Thoracic aorta (tissue), 2 donors: ENCODE data around the gene MYO1G. TPM values are rescaled to one million over a fixed set of nuclear protein-coding genes. Genes with fewer than 3 reads are reported as not detected.
"Not testable (repeated sequence)": the region's sequence is repeated elsewhere in the genome, so short reads cannot be mapped to it uniquely, and the experiment has no call there.

Experiments
- ATAC-seq: fragments of 150-250 bp; one replicate; pipeline ENCODE4 v1.8.0; 2017; ENCODE audit warnings: low read depth; ENCODE audit not compliant: insufficient number of reproducible peaks, low FRiP score
- DNase-seq: peaks from one replicate; pipeline ENCODE4 v3.0.0-alpha.2; 2020; ENCODE audit warnings: low spot score
- H3K27ac ChIP-seq, 2 donors: fragments of 200-600 bp; sonication (generic); 1 replicate in 1 of 2; 2 replicates in 1 of 2; pipeline ENCODE4 v1.5.1; 2016; ENCODE audit warnings: mild to moderate bottlenecking in 2 of 2, moderate library complexity in 2 of 2
- H3K27me3 ChIP-seq: fragments of 200-600 bp; sonication (generic); replicated peaks from 2 replicates; pipeline ENCODE4 v1.6.0; 2016; ENCODE audit warnings: mild to moderate bottlenecking; ENCODE audit not compliant: insufficient read depth
- H3K36me3 ChIP-seq: fragments of 200-600 bp; sonication (generic); one replicate; pipeline ENCODE4 v1.5.1; 2016
- H3K4me1 ChIP-seq, 2 donors: fragments of 200-600 bp; sonication (generic); 1 replicate in 1 of 2; 2 replicates in 1 of 2; pipeline versions ENCODE4 v1.5.1 to v1.6.0; 2016; ENCODE audit warnings: low read depth in 2 of 2, mild to moderate bottlenecking in 1 of 2; ENCODE audit not compliant: control insufficient read depth in 1 of 2
- H3K4me3 ChIP-seq: fragments of 200-600 bp; sonication (generic); 2 replicates; pipeline ENCODE4 v1.5.1; 2016; ENCODE audit warnings: mild to moderate bottlenecking
- H3K9me3 ChIP-seq: fragments of 200-600 bp; sonication (generic); 2 replicates; pipeline ENCODE4 v1.5.1; 2016
- total RNA-seq, 2 donors: library from RNA; depleted of rRNA; stranded (reverse); fragments of >200 nt; gene quantifications; one replicate each; pipeline versions ENCODE4 v1.1.0 to v1.2.3, GENCODE V29; 2016
- TF ChIP-seq, protein P1 (sequence below): fragments of 200-600 bp; sonication (generic); IDR thresholded peaks from one replicate; pipeline ENCODE4 v1.5.1; 2019; ENCODE audit warnings: antibody characterized with exemption

The MYO1G gene
- total RNA-seq, 2 donors from 2014 or later = 2.0 to 13.8 TPM

DNA sequence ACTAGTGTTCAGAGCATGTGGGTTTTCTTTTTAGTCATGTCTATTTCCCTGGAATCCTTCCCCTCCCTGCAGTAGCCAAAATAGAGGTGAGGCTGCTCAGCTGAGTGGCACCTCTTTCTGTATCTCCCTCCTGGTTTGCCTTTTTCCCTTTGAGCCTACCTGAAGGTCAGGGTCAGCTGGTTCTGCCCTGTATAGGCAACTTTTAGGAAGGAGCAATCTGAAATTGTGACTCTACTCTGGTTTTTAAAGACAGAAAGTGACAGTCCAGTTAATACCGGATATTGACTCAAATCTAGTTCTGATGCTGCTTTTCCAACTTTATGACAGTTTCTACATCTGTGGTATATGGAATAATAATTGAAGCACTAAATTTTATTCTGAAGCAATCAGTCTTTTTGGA is 47.2 kb upstream of the MYO1G start:
- ATAC-seq (no peak), DNase-seq (no peak)
- H3K36me3 ChIP-seq = peaks cover 3% of the 10 kb centered on the region
- H3K4me1 ChIP-seq = no peaks in the 10 kb centered on the region
- H3K4me3 ChIP-seq = no peak overlapping the region
- TF ChIP-seq, protein P1, sequence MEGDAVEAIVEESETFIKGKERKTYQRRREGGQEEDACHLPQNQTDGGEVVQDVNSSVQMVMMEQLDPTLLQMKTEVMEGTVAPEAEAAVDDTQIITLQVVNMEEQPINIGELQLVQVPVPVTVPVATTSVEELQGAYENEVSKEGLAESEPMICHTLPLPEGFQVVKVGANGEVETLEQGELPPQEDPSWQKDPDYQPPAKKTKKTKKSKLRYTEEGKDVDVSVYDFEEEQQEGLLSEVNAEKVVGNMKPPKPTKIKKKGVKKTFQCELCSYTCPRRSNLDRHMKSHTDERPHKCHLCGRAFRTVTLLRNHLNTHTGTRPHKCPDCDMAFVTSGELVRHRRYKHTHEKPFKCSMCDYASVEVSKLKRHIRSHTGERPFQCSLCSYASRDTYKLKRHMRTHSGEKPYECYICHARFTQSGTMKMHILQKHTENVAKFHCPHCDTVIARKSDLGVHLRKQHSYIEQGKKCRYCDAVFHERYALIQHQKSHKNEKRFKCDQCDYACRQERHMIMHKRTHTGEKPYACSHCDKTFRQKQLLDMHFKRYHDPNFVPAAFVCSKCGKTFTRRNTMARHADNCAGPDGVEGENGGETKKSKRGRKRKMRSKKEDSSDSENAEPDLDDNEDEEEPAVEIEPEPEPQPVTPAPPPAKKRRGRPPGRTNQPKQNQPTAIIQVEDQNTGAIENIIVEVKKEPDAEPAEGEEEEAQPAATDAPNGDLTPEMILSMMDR = no peak
- H3K9me3 ChIP-seq = no peaks in the 10 kb centered on the region
- H3K27ac ChIP-seq = no peak overlapping the region
- H3K27me3 ChIP-seq = no peaks in the 10 kb centered on the region

DNA sequence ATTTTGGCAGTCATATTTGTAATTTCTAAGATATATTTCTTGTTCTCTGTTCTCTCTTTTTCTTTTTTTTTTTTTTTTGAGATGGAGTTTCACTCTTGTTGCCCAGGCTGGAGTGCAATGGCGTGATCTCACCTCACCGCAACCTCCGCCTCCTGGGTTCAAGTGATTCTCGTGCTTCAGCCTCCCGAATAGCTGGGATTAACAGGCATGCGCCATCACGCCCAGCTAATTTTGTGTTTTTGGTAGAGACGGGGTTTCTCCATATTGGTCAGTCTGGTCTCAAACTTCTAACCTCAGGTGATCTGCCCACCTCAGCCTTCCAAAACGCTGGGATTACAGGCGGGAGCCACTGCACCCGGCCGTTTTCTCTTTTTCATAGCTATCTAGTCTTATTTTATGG is 46.7 kb upstream of the MYO1G start:
- not testable (repeated sequence) for DNase-seq, H3K9me3 ChIP-seq, H3K4me3 ChIP-seq, H3K36me3 ChIP-seq, H3K4me1 ChIP-seq, H3K27ac ChIP-seq, ATAC-seq, H3K27me3 ChIP-seq

DNA sequence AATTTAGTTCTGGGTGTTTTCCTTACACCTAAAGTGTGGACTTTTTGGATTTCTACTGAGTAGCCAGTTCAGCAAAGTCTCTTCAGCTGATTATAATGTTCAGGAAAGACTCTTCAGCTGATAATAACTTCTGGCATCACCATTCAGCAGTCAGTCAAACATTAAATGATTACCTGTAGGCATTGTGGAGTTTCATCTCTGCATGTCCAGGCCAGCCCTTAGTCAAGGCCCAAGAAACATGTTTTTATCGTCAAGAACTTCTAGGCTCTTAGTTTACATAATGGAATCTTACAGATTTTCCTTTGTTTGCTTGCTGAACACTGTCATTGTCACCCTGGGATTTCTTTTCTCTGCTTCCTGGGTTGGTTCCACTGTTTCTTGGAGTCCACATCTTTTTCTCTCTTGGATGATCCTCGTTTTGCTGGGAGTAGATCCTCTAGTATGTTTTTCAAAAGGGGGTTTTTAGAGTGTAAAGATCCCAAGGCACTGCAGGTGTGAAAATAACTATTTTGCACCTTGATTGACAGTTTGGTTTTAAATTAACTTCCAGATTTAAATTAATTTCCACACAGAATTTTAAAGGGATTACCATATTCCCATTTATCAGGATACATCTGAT is 45.4 kb upstream of the MYO1G start:
- Histone ChIP-seq H3K4me3 (no peak overlapping the region), H3K27ac (no peak overlapping the region), H3K9me3 (no peaks in the 10 kb centered on the region), H3K4me1 (peaks cover 0 to 3% of the 10 kb centered on the region in 2 donors), H3K36me3 (peaks cover 3% of the 10 kb centered on the region), H3K27me3 (no peaks in the 10 kb centered on the region)
- TF ChIP-seq, protein P1 = no peak
- ATAC-seq (no peak), DNase-seq (no peak)

DNA sequence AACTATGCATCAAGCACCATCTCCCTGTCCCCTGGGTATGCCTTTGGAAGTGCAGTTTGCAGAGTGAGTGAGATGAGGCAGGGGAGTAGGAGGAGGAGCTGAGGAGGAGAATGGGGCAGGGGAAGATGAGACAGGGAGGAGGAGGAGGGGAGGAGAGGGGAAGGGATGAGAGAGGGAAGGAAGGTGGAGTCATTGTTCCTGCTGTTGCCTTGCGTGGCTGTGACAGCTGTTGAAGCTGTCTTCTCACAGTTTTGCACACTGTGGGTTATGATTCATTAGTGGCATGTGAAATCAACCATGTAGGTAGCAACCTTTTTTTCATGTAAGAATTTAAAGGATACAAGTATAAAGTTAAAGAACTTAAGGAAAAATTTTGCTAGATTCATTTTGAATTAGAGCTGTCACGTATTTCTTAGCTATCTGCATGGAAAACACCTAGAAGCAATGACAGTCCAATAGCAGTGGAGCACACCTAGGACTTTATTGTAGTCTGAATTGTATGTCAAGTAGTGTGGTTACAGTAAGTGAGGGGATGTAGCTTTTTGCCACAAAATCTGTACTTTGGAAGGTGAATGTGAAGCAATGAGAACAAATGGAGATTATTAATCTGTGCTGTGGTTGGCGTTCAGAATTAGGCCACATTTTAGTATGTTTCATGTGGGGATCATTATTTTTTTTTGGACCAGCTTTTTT is 42.9 kb upstream of the MYO1G start:
- no peak for ATAC-seq
- H3K4me3 ChIP-seq = no peak overlapping the region
- no peaks in the 10 kb centered on the region for H3K27me3 ChIP-seq
- TF ChIP-seq, protein P1 = no peak
- H3K4me1 ChIP-seq = peaks cover 0 to 3% of the 10 kb centered on the region in 2 donors
- H3K27ac ChIP-seq = no peak overlapping the region
- no peaks in the 10 kb centered on the region for H3K9me3 ChIP-seq
- no peaks in the 10 kb centered on the region for H3K36me3 ChIP-seq
- no peak for DNase-seq

DNA sequence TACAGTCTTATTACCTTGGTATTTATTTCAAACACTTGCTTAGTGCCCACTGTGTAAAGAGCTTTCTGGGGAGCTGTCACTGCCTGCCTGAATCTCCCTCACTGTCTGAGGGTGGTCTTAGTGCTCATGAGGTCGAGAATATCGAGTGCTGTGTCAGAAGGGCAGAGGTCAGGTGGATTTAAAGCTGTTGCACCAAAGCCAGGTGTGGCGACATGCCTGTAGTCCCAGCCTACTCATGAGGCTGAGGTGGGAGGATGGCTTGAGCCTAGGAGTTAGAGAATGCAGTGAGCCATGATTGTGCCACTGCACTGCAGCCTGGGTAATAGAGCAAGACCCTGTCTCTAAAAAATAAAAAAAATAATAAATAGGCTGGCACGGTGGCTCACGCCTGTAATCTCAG is 42.1 kb upstream of the MYO1G start:
- H3K27me3 ChIP-seq = no peaks in the 10 kb centered on the region
- TF ChIP-seq, protein P1 = no peak
- H3K27ac ChIP-seq = no peak overlapping the region
- no peaks in the 10 kb centered on the region for H3K9me3 ChIP-seq
- ATAC-seq (no peak), DNase-seq (no peak)
- H3K36me3 ChIP-seq = no peaks in the 10 kb centered on the region
- no peak overlapping the region for H3K4me3 ChIP-seq
- H3K4me1 ChIP-seq = peaks cover 0 to 3% of the 10 kb centered on the region in 2 donors
